Keratinocyte (primary cell): ENCODE measurements around the gene RELA.

Experiments
- CTCF ChIP-seq, 3 experiments: IDR thresholded peaks in 1 of 3; conservative IDR thresholded peaks in 1 of 3; optimal IDR thresholded peaks in 1 of 3; 2 replicates in 2 of 3; 3 replicates in 1 of 3; pipeline versions ENCODE3 to v1.5.1; 2011; ENCODE audit warnings: low read length in 3 of 3, mild to moderate bottlenecking in 3 of 3, moderate library complexity in 2 of 3, control low read depth in 1 of 3, inconsistent platforms in 1 of 3; ENCODE audit not compliant: insufficient read depth in 2 of 3; ENCODE audit errors: extremely low read depth in 1 of 3
- EZH2 ChIP-seq: IDR thresholded peaks from one replicate; pipeline ENCODE4 v1.6.1; 2012; ENCODE audit warnings: inconsistent platforms, mild to moderate bottlenecking, low read length, moderate library complexity

DNA sequence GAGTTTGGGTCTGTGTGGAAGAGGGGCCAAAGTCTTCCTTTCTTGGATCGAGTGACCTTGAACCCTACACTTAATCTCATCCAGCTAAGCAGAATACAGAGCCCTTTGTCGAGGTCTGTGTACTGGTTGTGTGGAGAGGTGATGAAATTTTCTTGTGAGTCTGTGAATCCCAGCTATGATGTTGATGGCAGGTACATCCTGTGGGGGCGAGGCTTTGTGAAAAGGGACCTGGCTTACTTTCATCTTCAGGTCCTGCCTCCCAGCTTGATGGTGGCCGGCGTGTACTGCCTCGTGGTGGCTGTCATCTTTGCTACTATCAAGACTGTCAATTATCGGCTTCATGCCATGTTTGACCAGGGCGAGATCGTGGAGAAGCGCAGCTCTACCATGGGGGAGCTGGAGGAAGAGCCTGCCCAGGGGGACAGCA lies 46.1 kb downstream of the RELA start:
- TF ChIP-seq CTCF (optimal IDR thresholded peaks at IDR 0.05 in 1 of 3, IDR thresholded peaks at IDR 0.05 in 1 of 3, conservative IDR thresholded peaks at IDR 0.05 in 1 of 3; ENCODE audit: extremely low read depth in 1 of 3, insufficient read depth in 2 of 3, low read length in 3 of 3): no peak
- no peak for TF ChIP-seq EZH2
